Neuron (in vitro differentiated cells): ENCODE data around the gene MID1.

Source experiments
- H2AFZ ChIP-seq: one replicate; pipeline ENCODE4 v1.6.1; 2013; ENCODE audit warnings: low read depth, mild to moderate bottlenecking, inconsistent platforms, low read length, moderate library complexity
- H3K27me3 ChIP-seq: one replicate; pipeline ENCODE4 v1.6.1; 2013; ENCODE audit warnings: low read length; ENCODE audit not compliant: insufficient read depth
- H3K36me3 ChIP-seq: one replicate; pipeline ENCODE4 v1.6.1; 2013; ENCODE audit warnings: low read length; ENCODE audit not compliant: insufficient read depth
- H3K4me1 ChIP-seq: one replicate; pipeline ENCODE4 v1.6.1; 2013; ENCODE audit warnings: low read length; ENCODE audit not compliant: insufficient read depth
- H3K4me3 ChIP-seq: 2 replicates; pipeline ENCODE4 v1.5.1; 2013; ENCODE audit warnings: mild to moderate bottlenecking, low read length, moderate library complexity
- H3K9me3 ChIP-seq: one replicate; pipeline ENCODE4 v1.6.1; 2013; ENCODE audit warnings: low read length

Gene MID1

GRCh38 chrX:10531927-10532326, 88.5 kb downstream of the MID1 start:
- H3K9me3 ChIP-seq = no peaks in the 10 kb centered on the region
- H2AFZ ChIP-seq = no peak overlapping the region
- no peaks in the 10 kb centered on the region for H3K27me3 ChIP-seq
- no peak overlapping the region for H3K4me3 ChIP-seq
- no peaks in the 10 kb centered on the region for H3K36me3 ChIP-seq
- no peaks in the 10 kb centered on the region for H3K4me1 ChIP-seq

GRCh38 chrX:10529344-10529743, 91.0 kb downstream of the MID1 start:
- Histone ChIP-seq H2AFZ (no peak overlapping the region), H3K4me3 (no peak overlapping the region), H3K27me3 (no peaks in the 10 kb centered on the region), H3K9me3 (no peaks in the 10 kb centered on the region), H3K4me1 (no peaks in the 10 kb centered on the region), H3K36me3 (no peaks in the 10 kb centered on the region)

- no peak overlapping the region for H2AFZ ChIP-seq
- H3K36me3 ChIP-seq = no peaks in the 10 kb centered on the region
- H3K4me3 ChIP-seq = no peak overlapping the region
- H3K27me3 ChIP-seq = no peaks in the 10 kb centered on the region
- H3K9me3 ChIP-seq = no peaks in the 10 kb centered on the region
- H3K4me1 ChIP-seq = no peaks in the 10 kb centered on the region
These were observed 93.9 kb downstream of the MID1 start for GRCh38 chrX:10526451-10526850.

GRCh38 chrX:10525381-10526120, 94.8 kb downstream of the MID1 start:
- Histone ChIP-seq H3K36me3 (no peaks in the 10 kb centered on the region), H3K27me3 (no peaks in the 10 kb centered on the region), H2AFZ (no peak overlapping the region), H3K4me1 (no peaks in the 10 kb centered on the region), H3K9me3 (no peaks in the 10 kb centered on the region), H3K4me3 (no peak overlapping the region)

GRCh38 chrX:10524578-10524977, 95.8 kb downstream of the MID1 start:
- Histone ChIP-seq H3K9me3 (no peaks in the 10 kb centered on the region), H3K4me1 (no peaks in the 10 kb centered on the region), H3K27me3 (no peaks in the 10 kb centered on the region), H3K36me3 (no peaks in the 10 kb centered on the region), H3K4me3 (no peak overlapping the region), H2AFZ (no peak overlapping the region)

GRCh38 chrX:10519761-10520160, 100.6 kb downstream of the MID1 start:
- Histone ChIP-seq H3K4me3 (no peak overlapping the region), H3K4me1 (no peaks in the 10 kb centered on the region), H2AFZ (no peak overlapping the region), H3K36me3 (no peaks in the 10 kb centered on the region), H3K9me3 (no peaks in the 10 kb centered on the region), H3K27me3 (no peaks in the 10 kb centered on the region)

- Histone ChIP-seq H3K9me3 (no peaks in the 10 kb centered on the region), H3K27me3 (no peaks in the 10 kb centered on the region), H2AFZ (no peak overlapping the region), H3K4me1 (no peaks in the 10 kb centered on the region), H3K36me3 (no peaks in the 10 kb centered on the region), H3K4me3 (no peak overlapping the region)
These were observed 101.1 kb downstream of the MID1 start for GRCh38 chrX:10519278-10519677.

- H3K36me3 ChIP-seq = no peaks in the 10 kb centered on the region
- no peaks in the 10 kb centered on the region for H3K27me3 ChIP-seq
- no peaks in the 10 kb centered on the region for H3K4me1 ChIP-seq
- no peak overlapping the region for H3K4me3 ChIP-seq
- no peaks in the 10 kb centered on the region for H3K9me3 ChIP-seq
- H2AFZ ChIP-seq = no peak overlapping the region
These were observed 102.3 kb downstream of the MID1 start for GRCh38 chrX:10518073-10518472.

GRCh38 chrX:10516781-10517322, 103.5 kb downstream of the MID1 start:
- no peaks in the 10 kb centered on the region for H3K27me3 ChIP-seq
- no peaks in the 10 kb centered on the region for H3K36me3 ChIP-seq
- H3K4me3 ChIP-seq = no peak overlapping the region
- H3K9me3 ChIP-seq = no peaks in the 10 kb centered on the region
- no peaks in the 10 kb centered on the region for H3K4me1 ChIP-seq
- H2AFZ ChIP-seq = no peak overlapping the region

GRCh38 chrX:10514891-10515290, 105.5 kb downstream of the MID1 start:
- Histone ChIP-seq H2AFZ (no peak overlapping the region), H3K36me3 (no peaks in the 10 kb centered on the region), H3K4me3 (no peak overlapping the region), H3K27me3 (no peaks in the 10 kb centered on the region), H3K9me3 (no peaks in the 10 kb centered on the region), H3K4me1 (no peaks in the 10 kb centered on the region)

- H3K36me3 ChIP-seq = no peaks in the 10 kb centered on the region
- no peaks in the 10 kb centered on the region for H3K9me3 ChIP-seq
- H3K27me3 ChIP-seq = no peaks in the 10 kb centered on the region
- no peak overlapping the region for H2AFZ ChIP-seq
- no peak overlapping the region for H3K4me3 ChIP-seq
- peaks cover 7% of the 10 kb centered on the region for H3K4me1 ChIP-seq
These were observed 106.4 kb downstream of the MID1 start for GRCh38 chrX:10513974-10514373.

GRCh38 chrX:10512741-10513140, 107.6 kb downstream of the MID1 start:
- Histone ChIP-seq H3K27me3 (no peaks in the 10 kb centered on the region), H3K36me3 (peaks cover 4% of the 10 kb centered on the region), H2AFZ (no peak overlapping the region), H3K9me3 (no peaks in the 10 kb centered on the region), H3K4me3 (no peak overlapping the region), H3K4me1 (peaks cover 10% of the 10 kb centered on the region)

GRCh38 chrX:10512258-10512657, 108.1 kb downstream of the MID1 start:
- Histone ChIP-seq H3K4me3 (no peak overlapping the region), H3K4me1 (peaks cover 10% of the 10 kb centered on the region), H2AFZ (no peak overlapping the region), H3K9me3 (no peaks in the 10 kb centered on the region), H3K27me3 (no peaks in the 10 kb centered on the region), H3K36me3 (peaks cover 4% of the 10 kb centered on the region)

- no peaks in the 10 kb centered on the region for H3K9me3 ChIP-seq
- H3K4me3 ChIP-seq = no peak overlapping the region
- no peak overlapping the region for H2AFZ ChIP-seq
- H3K27me3 ChIP-seq = no peaks in the 10 kb centered on the region
- H3K4me1 ChIP-seq = peaks cover 10% of the 10 kb centered on the region
- peaks cover 4% of the 10 kb centered on the region for H3K36me3 ChIP-seq
These were observed 111.0 kb downstream of the MID1 start for GRCh38 chrX:10509397-10509796.
